ENCODE data around the gene CAMSAP2.

CAMSAP2 gene

GRCh38 chr1:200774735-200775444, 36.2 kb downstream of the CAMSAP2 start:
- no peak for TF ChIP-seq CEBPB (IDR thresholded peaks at IDR 0.05)
- no peak for TF ChIP-seq TEAD4 (IDR thresholded peaks at IDR 0.05)

DNA sequence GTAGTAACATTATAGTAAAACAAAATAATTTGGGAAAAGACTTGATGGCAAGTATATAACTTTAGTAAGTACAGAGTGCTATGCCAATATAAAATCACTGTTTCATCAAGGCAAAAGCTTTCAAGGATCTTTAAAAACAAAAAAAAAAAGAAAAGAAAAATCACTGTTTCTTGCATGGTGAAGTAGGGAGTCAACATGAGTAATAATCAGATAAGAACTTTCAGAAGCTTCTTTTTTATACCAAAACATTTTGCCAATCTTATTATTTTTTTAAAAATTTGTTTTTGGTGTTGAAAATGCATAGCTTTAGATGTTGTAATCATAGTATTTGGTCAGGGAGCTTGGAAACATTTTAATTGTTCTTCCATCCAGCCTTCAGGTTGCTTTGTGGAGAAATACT, 37.2 kb downstream of the CAMSAP2 start:
- TF ChIP-seq RAD21 (IDR thresholded peaks at IDR 0.05; ENCODE audit: low read depth) (no peak), TEAD4 (IDR thresholded peaks at IDR 0.05) (no peak), MAX (IDR thresholded peaks at IDR 0.05) (no peak), TCF12 (IDR thresholded peaks at IDR 0.05; ENCODE audit: low read depth) (no peak), NFIC (IDR thresholded peaks at IDR 0.05) (no peak), ZBTB7A (IDR thresholded peaks at IDR 0.05; ENCODE audit: low read depth) (no peak), YY1 (IDR thresholded peaks at IDR 0.05; ENCODE audit: low read depth) (no peak), CEBPB (IDR thresholded peaks at IDR 0.05) (no peak), EGR1 (IDR thresholded peaks at IDR 0.05) (no peak), TAF1 (IDR thresholded peaks at IDR 0.05; ENCODE audit: low read depth) (no peak)
- TF ChIP-seq, protein P1, sequence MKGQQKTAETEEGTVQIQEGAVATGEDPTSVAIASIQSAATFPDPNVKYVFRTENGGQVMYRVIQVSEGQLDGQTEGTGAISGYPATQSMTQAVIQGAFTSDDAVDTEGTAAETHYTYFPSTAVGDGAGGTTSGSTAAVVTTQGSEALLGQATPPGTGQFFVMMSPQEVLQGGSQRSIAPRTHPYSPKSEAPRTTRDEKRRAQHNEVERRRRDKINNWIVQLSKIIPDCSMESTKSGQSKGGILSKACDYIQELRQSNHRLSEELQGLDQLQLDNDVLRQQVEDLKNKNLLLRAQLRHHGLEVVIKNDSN (IDR thresholded peaks at IDR 0.05) = no peak

DNA sequence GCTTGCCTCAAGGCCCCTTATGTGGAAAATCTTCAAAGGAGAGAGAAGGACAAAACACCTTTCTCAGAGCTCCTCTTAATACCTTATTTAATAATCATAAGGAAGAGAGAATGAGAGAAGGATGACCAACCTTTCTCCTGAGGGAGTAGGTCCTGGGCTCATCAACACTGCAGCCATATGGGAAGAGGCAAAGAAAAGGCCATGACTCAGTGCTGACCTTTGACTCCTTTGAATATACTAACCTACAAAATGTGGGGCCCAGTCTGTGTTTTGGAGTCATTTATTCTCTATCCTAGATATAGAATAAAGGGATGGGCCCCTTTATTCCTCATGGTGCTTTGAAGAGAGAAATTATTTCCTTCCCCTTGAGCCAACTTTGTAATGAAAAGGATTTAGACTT, 38.3 kb downstream of the CAMSAP2 start:
- no peak for TF ChIP-seq TCF12 (IDR thresholded peaks at IDR 0.05; ENCODE audit: low read depth)
- no peak for TF ChIP-seq EP300 (IDR thresholded peaks at IDR 0.05; ENCODE audit: borderline replicate concordance)
- TF ChIP-seq EGR1 (IDR thresholded peaks at IDR 0.05) = no peak
- TF ChIP-seq NFIC (IDR thresholded peaks at IDR 0.05) = no peak
- TF ChIP-seq YY1 (IDR thresholded peaks at IDR 0.05; ENCODE audit: low read depth) = no peak

GRCh38 chr1:200778766-200779165, 40.1 kb downstream of the CAMSAP2 start:
- TF ChIP-seq ZBTB7A (IDR thresholded peaks at IDR 0.05; ENCODE audit: low read depth) = no peak
- no peak for TF ChIP-seq CREB1 (IDR thresholded peaks at IDR 0.05; ENCODE audit: low read depth)
- TF ChIP-seq REST (IDR thresholded peaks at IDR 0.05; ENCODE audit: low read depth) = no peak
- TF ChIP-seq, protein P1 (IDR thresholded peaks at IDR 0.05) = no peak
- TF ChIP-seq EGR1 (IDR thresholded peaks at IDR 0.05) = no peak
- TF ChIP-seq FOXM1 (IDR thresholded peaks at IDR 0.05; ENCODE audit: borderline replicate concordance, low read depth) = no peak
- TF ChIP-seq NFIC (IDR thresholded peaks at IDR 0.05) = no peak
- TF ChIP-seq TAF1 (IDR thresholded peaks at IDR 0.05; ENCODE audit: low read depth) = no peak
- no peak for TF ChIP-seq CEBPB (IDR thresholded peaks at IDR 0.05)
- no peak for TF ChIP-seq MAX (IDR thresholded peaks at IDR 0.05)
- TF ChIP-seq TCF12 (IDR thresholded peaks at IDR 0.05; ENCODE audit: low read depth) = no peak
- TF ChIP-seq YY1 (IDR thresholded peaks at IDR 0.05; ENCODE audit: low read depth) = no peak
- no peak for TF ChIP-seq RAD21 (IDR thresholded peaks at IDR 0.05; ENCODE audit: low read depth)
- TF ChIP-seq TEAD4 (IDR thresholded peaks at IDR 0.05) = no peak
- TF ChIP-seq EP300 (IDR thresholded peaks at IDR 0.05; ENCODE audit: borderline replicate concordance) = no peak

DNA sequence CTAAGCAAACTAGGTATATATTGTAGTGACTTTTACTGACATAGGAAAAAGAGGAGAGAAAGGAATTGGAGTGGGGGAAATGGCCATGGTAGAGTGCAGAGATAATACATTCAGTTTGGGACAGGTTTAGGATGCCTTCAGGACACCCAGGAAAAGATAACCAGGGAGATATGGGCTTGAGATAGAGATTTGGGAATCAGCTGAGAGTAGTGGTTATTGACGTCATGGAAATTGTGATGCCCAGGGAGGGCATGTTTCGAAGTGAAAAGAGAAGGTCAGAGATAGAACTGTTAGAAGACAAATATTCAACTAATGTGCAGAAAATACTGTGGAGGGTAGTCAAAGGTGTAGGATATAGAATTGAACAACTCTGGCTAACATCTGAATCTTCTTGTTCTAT, 40.6 kb downstream of the CAMSAP2 start:
- TF ChIP-seq EP300 (IDR thresholded peaks at IDR 0.05; ENCODE audit: borderline replicate concordance) (no peak), TAF1 (IDR thresholded peaks at IDR 0.05; ENCODE audit: low read depth) (no peak), YY1 (IDR thresholded peaks at IDR 0.05; ENCODE audit: low read depth) (no peak), REST (IDR thresholded peaks at IDR 0.05; ENCODE audit: low read depth) (no peak), CEBPB (IDR thresholded peaks at IDR 0.05) (no peak), RAD21 (IDR thresholded peaks at IDR 0.05; ENCODE audit: low read depth) (no peak), TEAD4 (IDR thresholded peaks at IDR 0.05) (no peak), NFIC (IDR thresholded peaks at IDR 0.05) (no peak), CREB1 (IDR thresholded peaks at IDR 0.05; ENCODE audit: low read depth) (no peak), MAX (IDR thresholded peaks at IDR 0.05) (no peak), TCF12 (IDR thresholded peaks at IDR 0.05; ENCODE audit: low read depth) (no peak), FOXM1 (IDR thresholded peaks at IDR 0.05; ENCODE audit: borderline replicate concordance, low read depth) (no peak), ZBTB7A (IDR thresholded peaks at IDR 0.05; ENCODE audit: low read depth) (no peak)
- TF ChIP-seq, protein P1 (IDR thresholded peaks at IDR 0.05) = no peak

All from Ishikawa (cell line).